Astrocyte of the cerebellum (primary cell): ENCODE results near the gene ADD1.

Source experiments
- DNase-seq: peaks from one replicate; pipeline ENCODE4 v3.0.0-alpha.2; 2011; ENCODE audit warnings: low read depth
- H3K4me3 ChIP-seq: 2 replicates; pipeline ENCODE4 v1.5.1; 2011; ENCODE audit warnings: mild to moderate bottlenecking, low read depth, low read length, moderate library complexity
- CTCF ChIP-seq: IDR thresholded peaks from 2 replicates; pipeline ENCODE4 v1.5.1; 2012; ENCODE audit warnings: low read length, low read depth, moderate library complexity, mild to moderate bottlenecking; ENCODE audit errors: missing control alignments
- in situ Hi-C: cut with HindIII; loops from 2 replicates; pipeline ENCODE4 v1.10.0; 2017; ENCODE audit warnings: low sequenced_read_pairs

Gene ADD1

GRCh38 chr4:2868877-2869487 is 25.3 kb downstream of the ADD1 start:
- in situ Hi-C loops = loop anchor here (5.0 kb wide), 1 partner anchor 107 kb away; no protein-coding TSS in a partner anchor
- no peak overlapping the region for H3K4me3 ChIP-seq
- DNase-seq = no peak
- TF ChIP-seq CTCF = no peak

- H3K4me3 ChIP-seq = no peak overlapping the region
- in situ Hi-C loops = loop anchor here (5.0 kb wide), 1 partner anchor 107 kb away; no protein-coding TSS in a partner anchor
These were observed 26.0 kb downstream of the ADD1 start for GRCh38 chr4:2869659-2870058.

GRCh38 chr4:2870082-2870481 is 26.4 kb downstream of the ADD1 start:
- no peak overlapping the region for H3K4me3 ChIP-seq
- DNase-seq = no peak
- in situ Hi-C loops = no loop called here
- TF ChIP-seq CTCF = no peak

More at GRCh38 chr4:2869659-2870058, 26.0 kb downstream of the ADD1 start:
- no peak for TF ChIP-seq CTCF
- DNase-seq = no peak

- TF ChIP-seq CTCF = no peak
- in situ Hi-C loops = no loop called here
- no peak overlapping the region for H3K4me3 ChIP-seq
- DNase-seq = no peak
These were observed 27.8 kb downstream of the ADD1 start for GRCh38 chr4:2871466-2871865.

- in situ Hi-C loops = no loop called here
- no peak for TF ChIP-seq CTCF
- no peak for DNase-seq
- H3K4me3 ChIP-seq = no peak overlapping the region
These were observed 28.3 kb downstream of the ADD1 start for GRCh38 chr4:2871911-2872310.

GRCh38 chr4:2873329-2873728 is 29.7 kb downstream of the ADD1 start:
- no peak overlapping the region for H3K4me3 ChIP-seq
- no peak for TF ChIP-seq CTCF
- in situ Hi-C loops = no loop called here
- no peak for DNase-seq

GRCh38 chr4:2874861-2875260 is 31.2 kb downstream of the ADD1 start:
- in situ Hi-C loops = no loop called here
- no peak overlapping the region for H3K4me3 ChIP-seq
- TF ChIP-seq CTCF = no peak
- no peak for DNase-seq
